Peyer's patch (tissue), 4 donors: Measurements from ENCODE around the gene ABLIM2. TPM values are rescaled to one million over a fixed set of nuclear protein-coding genes. Genes with fewer than 3 reads are reported as not detected.

Experiments used
- DNase-seq, 3 donors: peaks; one replicate each; pipeline ENCODE4 v3.0.0-alpha.2; 2017 to 2019
- H3K27ac ChIP-seq, 4 donors: fragments of 200-600 bp; sonication (generic); one replicate each; pipeline ENCODE4 v1.5.1; 2016 to 2019
- H3K27me3 ChIP-seq, 2 donors: fragments of 200-600 bp; sonication (generic); one replicate each; pipeline ENCODE4 v1.5.1; 2019
- H3K36me3 ChIP-seq, 3 donors: fragments of 200-600 bp; sonication (generic); one replicate each; pipeline ENCODE4 v1.5.1; 2016 to 2019
- H3K4me1 ChIP-seq, 4 donors: fragments of 200-600 bp; sonication (generic); one replicate each; pipeline ENCODE4 v1.5.1; 2016 to 2019
- H3K4me3 ChIP-seq, 4 donors: fragments of 200-600 bp; sonication (generic); 1 replicate in 3 of 4; 2 replicates in 1 of 4; pipeline ENCODE4 v1.5.1; 2016 to 2019; ENCODE audit warnings: mild to moderate bottlenecking in 1 of 4
- H3K9me3 ChIP-seq, 4 donors: fragments of 200-600 bp; sonication (generic); one replicate each; pipeline ENCODE4 v1.5.1; 2016 to 2019; ENCODE audit warnings: mild to moderate bottlenecking in 1 of 4
- POLR2A ChIP-seq, 2 donors: fragments of 450-650 bp; IDR thresholded peaks; one replicate each; pipeline ENCODE4 v1.5.1; 2017; ENCODE audit warnings: antibody characterized with exemption in 2 of 2, mild to moderate bottlenecking in 2 of 2, moderate library complexity in 2 of 2
- total RNA-seq, 4 donors: library from RNA; depleted of rRNA; stranded (reverse); fragments of >200 nt; gene quantifications; one replicate each; pipeline ENCODE4 v1.1.0, GENCODE V29; 2016
- TF ChIP-seq, protein P1 (sequence below), 6 experiments: fragments of 450-650 bp in 4 of 6; fragments of 200-600 bp in 2 of 6; sonication (generic) in 1 of 6; IDR thresholded peaks; one replicate each; pipeline ENCODE4 v1.5.1; 2017 to 2019; ENCODE audit warnings: antibody characterized with exemption in 6 of 6, mild to moderate bottlenecking in 3 of 6, moderate library complexity in 1 of 6

ABLIM2 gene
- total RNA-seq, 4 donors from 2014 or later: 9.0 to 24.2 (median 11.7) TPM

GRCh38 chr4:8180310-8181093 is 21.9 kb upstream of the ABLIM2 start:
- H3K36me3 ChIP-seq: no peaks in the 10 kb centered on the region
- H3K9me3 ChIP-seq: no peaks in the 10 kb centered on the region
- peaks cover 0 to 26% (median 0%) of the 10 kb centered on the region in 4 donors for H3K4me1 ChIP-seq
- no peak for DNase-seq
- no peak overlapping the region for H3K27ac ChIP-seq
- no peak for TF ChIP-seq POLR2A (IDR thresholded peaks at IDR 0.05)
- TF ChIP-seq, protein P1, sequence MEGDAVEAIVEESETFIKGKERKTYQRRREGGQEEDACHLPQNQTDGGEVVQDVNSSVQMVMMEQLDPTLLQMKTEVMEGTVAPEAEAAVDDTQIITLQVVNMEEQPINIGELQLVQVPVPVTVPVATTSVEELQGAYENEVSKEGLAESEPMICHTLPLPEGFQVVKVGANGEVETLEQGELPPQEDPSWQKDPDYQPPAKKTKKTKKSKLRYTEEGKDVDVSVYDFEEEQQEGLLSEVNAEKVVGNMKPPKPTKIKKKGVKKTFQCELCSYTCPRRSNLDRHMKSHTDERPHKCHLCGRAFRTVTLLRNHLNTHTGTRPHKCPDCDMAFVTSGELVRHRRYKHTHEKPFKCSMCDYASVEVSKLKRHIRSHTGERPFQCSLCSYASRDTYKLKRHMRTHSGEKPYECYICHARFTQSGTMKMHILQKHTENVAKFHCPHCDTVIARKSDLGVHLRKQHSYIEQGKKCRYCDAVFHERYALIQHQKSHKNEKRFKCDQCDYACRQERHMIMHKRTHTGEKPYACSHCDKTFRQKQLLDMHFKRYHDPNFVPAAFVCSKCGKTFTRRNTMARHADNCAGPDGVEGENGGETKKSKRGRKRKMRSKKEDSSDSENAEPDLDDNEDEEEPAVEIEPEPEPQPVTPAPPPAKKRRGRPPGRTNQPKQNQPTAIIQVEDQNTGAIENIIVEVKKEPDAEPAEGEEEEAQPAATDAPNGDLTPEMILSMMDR (IDR thresholded peaks at IDR 0.05): no peak
- H3K27me3 ChIP-seq: no peaks in the 10 kb centered on the region
- no peak overlapping the region for H3K4me3 ChIP-seq

DNA sequence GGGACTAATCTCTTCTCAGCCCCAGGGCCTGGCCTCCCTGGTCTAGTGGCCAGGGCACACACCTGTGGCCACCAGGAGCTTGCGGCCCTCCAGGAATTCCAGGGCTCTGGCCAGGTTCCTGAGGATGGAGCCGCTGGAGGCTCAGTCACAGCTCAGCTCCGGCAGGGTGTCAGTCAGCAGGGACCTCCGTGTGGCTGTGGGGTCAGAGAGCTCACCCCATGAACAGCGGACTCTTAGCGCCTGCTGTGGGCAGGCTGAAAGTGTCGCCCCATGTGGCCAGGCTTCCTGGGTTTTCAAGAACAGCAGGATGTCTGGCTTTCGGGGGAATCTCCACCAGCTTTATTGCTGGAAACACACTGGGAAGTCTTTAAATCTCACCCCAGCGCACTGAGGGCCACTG is 21.2 kb upstream of the ABLIM2 start:
- peaks cover 0 to 26% (median 0%) of the 10 kb centered on the region in 4 donors for H3K4me1 ChIP-seq
- no peak overlapping the region for H3K27ac ChIP-seq
- H3K27me3 ChIP-seq: no peaks in the 10 kb centered on the region
- DNase-seq: no peak
- H3K36me3 ChIP-seq: no peaks in the 10 kb centered on the region
- TF ChIP-seq, protein P1 (IDR thresholded peaks at IDR 0.05): no peak
- TF ChIP-seq POLR2A (IDR thresholded peaks at IDR 0.05): no peak
- no peak overlapping the region for H3K4me3 ChIP-seq
- H3K9me3 ChIP-seq: no peaks in the 10 kb centered on the region

GRCh38 chr4:8179074-8179473 is 20.5 kb upstream of the ABLIM2 start:
- Histone ChIP-seq H3K27me3 (no peaks in the 10 kb centered on the region), H3K27ac (no peak overlapping the region), H3K9me3 (no peaks in the 10 kb centered on the region), H3K4me1 (peaks cover 0 to 26% (median 0%) of the 10 kb centered on the region in 4 donors), H3K36me3 (no peaks in the 10 kb centered on the region), H3K4me3 (no peak overlapping the region)
- DNase-seq: no peak
- TF ChIP-seq, protein P1 (IDR thresholded peaks at IDR 0.05): no peak
- TF ChIP-seq POLR2A (IDR thresholded peaks at IDR 0.05): no peak

GRCh38 chr4:8177956-8178355 is 19.3 kb upstream of the ABLIM2 start:
- TF ChIP-seq POLR2A (IDR thresholded peaks at IDR 0.05): no peak
- TF ChIP-seq, protein P1 (IDR thresholded peaks at IDR 0.05): no peak
- H3K4me1 ChIP-seq: peaks cover 0 to 17% (median 0%) of the 10 kb centered on the region in 4 donors
- no peak overlapping the region for H3K4me3 ChIP-seq
- no peaks in the 10 kb centered on the region for H3K36me3 ChIP-seq
- H3K27ac ChIP-seq: no peak overlapping the region
- H3K9me3 ChIP-seq: no peaks in the 10 kb centered on the region
- DNase-seq: no peak
- no peaks in the 10 kb centered on the region for H3K27me3 ChIP-seq

GRCh38 chr4:8177552-8177951 is 18.9 kb upstream of the ABLIM2 start:
- Histone ChIP-seq H3K27ac (no peak overlapping the region), H3K36me3 (no peaks in the 10 kb centered on the region), H3K4me1 (peaks cover 0 to 13% (median 0%) of the 10 kb centered on the region in 4 donors), H3K27me3 (no peaks in the 10 kb centered on the region), H3K4me3 (no peak overlapping the region), H3K9me3 (no peaks in the 10 kb centered on the region)
- TF ChIP-seq POLR2A (IDR thresholded peaks at IDR 0.05): no peak
- TF ChIP-seq, protein P1 (IDR thresholded peaks at IDR 0.05): no peak
- DNase-seq: no peak
